GM12874 (cell line): ENCODE data around the gene HUWE1.

Experiments used
- CTCF ChIP-seq: IDR thresholded peaks from 2 replicates; pipeline ENCODE4 v1.5.1; 2011; ENCODE audit warnings: low read depth, mild to moderate bottlenecking, control low read depth, low read length, moderate library complexity; ENCODE audit not compliant: insufficient read depth

Gene HUWE1

GRCh38 chrX:53704294-53704693 is 17.8 kb upstream of the HUWE1 start:
- TF ChIP-seq CTCF: no peak

GRCh38 chrX:53695946-53696549 is 9.5 kb upstream of the HUWE1 start:
- no peak for TF ChIP-seq CTCF

- no peak for TF ChIP-seq CTCF
These were observed 8.1 kb upstream of the HUWE1 start for GRCh38 chrX:53694642-53695041.

- no peak for TF ChIP-seq CTCF
These were observed 1.8 kb upstream of the HUWE1 start for GRCh38 chrX:53688300-53688699.

GRCh38 chrX:53685711-53686110 is 808 bp downstream of the HUWE1 start:
- no peak for TF ChIP-seq CTCF

GRCh38 chrX:53684415-53685192 is 1.9 kb downstream of the HUWE1 start:
- TF ChIP-seq CTCF: no peak

- no peak for TF ChIP-seq CTCF
These were observed 2.7 kb downstream of the HUWE1 start for GRCh38 chrX:53683556-53684414.
